SK-N-SH (cell line): Measurements from ENCODE around the gene RAB18. TPM values are rescaled to one million over a fixed set of nuclear protein-coding genes. Genes with fewer than 3 reads are reported as not detected.

Experiments
- CTCF ChIA-PET: fragments of 300-600, 350-600 bp; formaldehyde crosslinking; extraction: SDS; loops from one replicate; lab custom pipeline; 2021; lab: Yijun Ruan, JAX
- POLR2A ChIA-PET: fragments of 350-600 bp; sonication (Branson Sonifier 250); formaldehyde crosslinking; extraction: SDS; loops from one replicate; lab custom pipeline; 2020; ENCODE audit warnings: antibody characterized with exemption, inconsistent platforms; lab: Yijun Ruan, JAX
- DNase-seq: peaks from one replicate; pipeline ENCODE4 v3.0.0; 2012
- H2AFZ ChIP-seq: fragments of 200-600 bp; sonication (generic); 2 replicates; pipeline ENCODE4 v1.8.1; 2016; ENCODE audit warnings: antibody characterized with exemption, mild to moderate bottlenecking, low read depth
- H3F3A ChIP-seq: fragments of 200-600 bp; sonication (generic); replicated peaks from 2 replicates; pipeline ENCODE3; 2016; ENCODE audit warnings: antibody characterized with exemption, mild to moderate bottlenecking; ENCODE audit not compliant: insufficient read depth
- H3K27ac ChIP-seq, 2 experiments: fragments of 200-500 bp in 1 of 2; fragments of 200-600 bp in 1 of 2; sonication (Bioruptor generic) in 1 of 2; sonication (generic), shearing (Covaris generic) in 1 of 2; 2 replicates each; pipeline versions ENCODE4 v1.5.1 to v1.6.1; 2014 to 2016; ENCODE audit warnings: low read depth in 2 of 2, inconsistent platforms in 1 of 2, low read length in 1 of 2, mild to moderate bottlenecking in 1 of 2, mixed read lengths in 1 of 2
- H3K27me3 ChIP-seq: fragments of 200-600 bp; sonication (generic), shearing (Covaris generic); 2 replicates; pipeline ENCODE4 v1.6.1; 2016; ENCODE audit warnings: mixed run types; ENCODE audit not compliant: insufficient read depth
- H3K36me3 ChIP-seq, 2 experiments: fragments of 200-500 bp in 1 of 2; fragments of 200-600 bp in 1 of 2; sonication (Bioruptor generic) in 1 of 2; sonication (generic) in 1 of 2; replicated peaks in 1 of 2; 2 replicates each; pipeline versions ENCODE3 to v1.5.1; 2014 to 2016; ENCODE audit warnings: low read length in 1 of 2, mild to moderate bottlenecking in 1 of 2; ENCODE audit not compliant: insufficient read depth in 2 of 2, control insufficient read depth in 1 of 2
- H3K4me1 ChIP-seq, 2 experiments: fragments of 200-500 bp in 1 of 2; fragments of 200-600 bp in 1 of 2; sonication (Bioruptor generic) in 1 of 2; sonication (generic), shearing (Covaris generic) in 1 of 2; 2 replicates each; pipeline versions ENCODE4 v1.5.1 to v1.6.1; 2014 to 2016; ENCODE audit warnings: low read depth in 1 of 2, low read length in 1 of 2, mixed run types in 1 of 2; ENCODE audit not compliant: insufficient read depth in 2 of 2, control insufficient read depth in 1 of 2
- H3K4me2 ChIP-seq: fragments of 200-600 bp; sonication (generic), shearing (Covaris generic); 2 replicates; pipeline ENCODE4 v1.6.1; 2017; ENCODE audit warnings: mixed run types
- H3K4me3 ChIP-seq, 2 experiments: fragments of 200-500 bp in 1 of 2; fragments of 200-600 bp in 1 of 2; sonication (Bioruptor generic) in 1 of 2; sonication (generic), shearing (Covaris generic) in 1 of 2; 2 replicates each; pipeline versions ENCODE4 v1.5.1 to v1.8.1; 2014 to 2016; ENCODE audit warnings: low read depth in 2 of 2, inconsistent platforms in 1 of 2, low read length in 1 of 2, mild to moderate bottlenecking in 1 of 2, mixed read lengths in 1 of 2, moderate library complexity in 1 of 2
- H3K79me2 ChIP-seq: fragments of 200-600 bp; sonication (generic); 2 replicates; pipeline ENCODE4 v1.8.1; 2017; ENCODE audit warnings: mild to moderate bottlenecking; ENCODE audit not compliant: insufficient read depth
- H3K9ac ChIP-seq: fragments of 200-600 bp; sonication (generic); 2 replicates; pipeline ENCODE4 v1.6.1; 2017; ENCODE audit warnings: mixed run types
- H3K9me2 ChIP-seq: fragments of 200-600 bp; sonication (generic); 2 replicates; pipeline ENCODE4 v1.6.1; 2017; ENCODE audit warnings: mixed run types
- H3K9me3 ChIP-seq: fragments of 200-600 bp; sonication (generic); 2 replicates; pipeline ENCODE4 v1.6.1; 2017; ENCODE audit warnings: mixed run types, mild to moderate bottlenecking, moderate library complexity
- H4K20me1 ChIP-seq: fragments of 200-600 bp; sonication (generic); 2 replicates; pipeline ENCODE4 v1.6.1; 2017; ENCODE audit warnings: mild to moderate bottlenecking, mixed run types; ENCODE audit not compliant: insufficient read depth
- EZH2phosphoT487 ChIP-seq: fragments of 200-600 bp; sonication (generic); IDR thresholded peaks from 2 replicates; pipeline ENCODE4 v1.6.1; 2017; ENCODE audit warnings: low read depth, mixed run types, mild to moderate bottlenecking, antibody characterized with exemption, moderate library complexity, borderline replicate concordance
- FOSL2 ChIP-seq: IDR thresholded peaks from 2 replicates; pipeline ENCODE4 v1.4.0; 2012; ENCODE audit warnings: low read depth, mild to moderate bottlenecking, moderate library complexity, borderline replicate concordance
- GABPA ChIP-seq: IDR thresholded peaks from 2 replicates; pipeline ENCODE4 v1.4.0; 2012; ENCODE audit warnings: low read depth, mild to moderate bottlenecking
- POLR2AphosphoS5 ChIP-seq: IDR thresholded peaks from 2 replicates; pipeline ENCODE4 v1.6.1; 2012; ENCODE audit warnings: low read depth, low read length
- RAD21 ChIP-seq: IDR thresholded peaks from 2 replicates; pipeline ENCODE4 v1.6.1; 2012; ENCODE audit warnings: mild to moderate bottlenecking, low read length
- RFX5 ChIP-seq: IDR thresholded peaks from 2 replicates; pipeline ENCODE4 v1.6.1; 2012; ENCODE audit warnings: mild to moderate bottlenecking, improper control_type of control experiment, low read length
- SMC3 ChIP-seq: IDR thresholded peaks from 2 replicates; pipeline ENCODE4 v1.6.1; 2012; ENCODE audit warnings: low read depth, low read length, improper control_type of control experiment
- ZBTB33 ChIP-seq: IDR thresholded peaks from 2 replicates; pipeline ENCODE4 v1.4.0; 2012; ENCODE audit warnings: low read depth, borderline replicate concordance
- WGBS: methylation state at CpG from one replicate; pipeline ENCODE4 v1.1.6; 2017; ENCODE audit warnings: low lambda C conversion rate; 5-methylcytosine and 5-hydroxymethylcytosine counted together
- polyA plus RNA-seq, 3 experiments: library from polyadenylated mRNA; depleted of rRNA; stranded (reverse); fragments of >200 nt; gene quantifications; 2 replicates each; pipeline ENCODE4 v1.2.3, GENCODE V29; 2012
- TF ChIP-seq, protein P1 (sequence below): fragments of 150-350 bp; IDR thresholded peaks from 2 replicates; pipeline ENCODE4 v1.6.1; 2016; ENCODE audit warnings: mild to moderate bottlenecking, low read depth, low read length

RAB18 gene
- polyA plus RNA-seq, 1 of the 3 experiments (the other 2 are of a cell fraction), result 10.2 TPM

DNA sequence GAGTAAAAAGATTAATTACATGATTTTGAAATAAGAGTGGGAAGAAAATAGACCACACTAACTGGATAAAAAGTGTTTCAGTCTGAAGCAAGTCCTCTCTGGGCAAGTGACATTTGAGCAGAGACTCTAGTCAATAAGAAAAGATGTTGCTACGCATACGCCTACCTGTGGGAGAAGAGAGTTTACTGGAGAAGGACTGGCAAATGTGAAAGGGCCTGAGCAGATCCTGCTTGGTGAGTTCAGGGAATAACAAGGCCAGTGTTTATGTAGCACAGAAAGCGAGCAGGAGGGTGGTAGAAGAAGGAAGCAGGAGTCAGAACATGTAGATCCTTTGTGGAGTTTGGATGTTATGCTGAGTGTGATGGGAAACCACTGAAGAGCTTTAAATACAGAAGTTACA is 43.4 kb downstream of the RAB18 start:
- Histone ChIP-seq H3K9me2 (no peaks in the 10 kb centered on the region), H3K79me2 (no peaks in the 10 kb centered on the region), H3K9ac (no peak overlapping the region), H4K20me1 (no peaks in the 10 kb centered on the region), H3K9me3 (no peaks in the 10 kb centered on the region), H3K4me2 (no peak overlapping the region), H3F3A (no peaks in the 10 kb centered on the region), H3K36me3 (peaks cover 0 to 22% of the 10 kb centered on the region in 2 experiments), H3K27me3 (no peaks in the 10 kb centered on the region), H3K4me1 (no peaks in the 10 kb centered on the region), H3K4me3 (no peak overlapping the region), H2AFZ (no peak overlapping the region), H3K27ac (no peak overlapping the region)
- TF ChIP-seq, protein P1, sequence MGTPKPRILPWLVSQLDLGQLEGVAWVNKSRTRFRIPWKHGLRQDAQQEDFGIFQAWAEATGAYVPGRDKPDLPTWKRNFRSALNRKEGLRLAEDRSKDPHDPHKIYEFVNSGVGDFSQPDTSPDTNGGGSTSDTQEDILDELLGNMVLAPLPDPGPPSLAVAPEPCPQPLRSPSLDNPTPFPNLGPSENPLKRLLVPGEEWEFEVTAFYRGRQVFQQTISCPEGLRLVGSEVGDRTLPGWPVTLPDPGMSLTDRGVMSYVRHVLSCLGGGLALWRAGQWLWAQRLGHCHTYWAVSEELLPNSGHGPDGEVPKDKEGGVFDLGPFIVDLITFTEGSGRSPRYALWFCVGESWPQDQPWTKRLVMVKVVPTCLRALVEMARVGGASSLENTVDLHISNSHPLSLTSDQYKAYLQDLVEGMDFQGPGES, result no peak
- no peak for TF ChIP-seq EZH2phosphoT487
- TF ChIP-seq SMC3, result no peak
- no peak for TF ChIP-seq RAD21
- TF ChIP-seq GABPA, result no peak
- no peak for TF ChIP-seq POLR2AphosphoS5
- TF ChIP-seq ZBTB33, result no peak
- TF ChIP-seq RFX5, result no peak
- WGBS, result 95% methylated on average over 3 of the region's 3 CpGs
- ChIA-PET CTCF (no interaction called here), POLR2A (no interaction called here)
- no peak for DNase-seq

- CTCF ChIA-PET, result no interaction called here
- H3K79me2 ChIP-seq, result no peaks in the 10 kb centered on the region
- H3F3A ChIP-seq, result no peaks in the 10 kb centered on the region
- WGBS, result 58% methylated on average over 4 of the region's 6 CpGs
- no peak overlapping the region for H2AFZ ChIP-seq
- no peak overlapping the region for H3K4me3 ChIP-seq
- no peak for DNase-seq
- TF ChIP-seq FOSL2, result no peak
- H4K20me1 ChIP-seq, result no peaks in the 10 kb centered on the region
- no peaks in the 10 kb centered on the region for H3K4me1 ChIP-seq
- no peak overlapping the region for H3K9ac ChIP-seq
- H3K27me3 ChIP-seq, result no peaks in the 10 kb centered on the region
- no peak overlapping the region for H3K4me2 ChIP-seq
- H3K9me3 ChIP-seq, result no peaks in the 10 kb centered on the region
- POLR2A ChIA-PET, result no interaction called here
- H3K36me3 ChIP-seq, result peaks cover 0 to 8% of the 10 kb centered on the region in 2 experiments
- no peak overlapping the region for H3K27ac ChIP-seq
- no peaks in the 10 kb centered on the region for H3K9me2 ChIP-seq
Measured at GRCh38 chr10:27550823-27551222, 46.7 kb downstream of the RAB18 start.
